Prostate gland (tissue), 2 donors: Measurements from ENCODE around the gene TFF3. TPM values are rescaled to one million over a fixed set of nuclear protein-coding genes. Genes with fewer than 3 reads are reported as not detected.
"Not testable (repeated sequence)": the region's sequence is repeated elsewhere in the genome, so short reads cannot be mapped to it uniquely, and the experiment has no call there.

Experiments
- DNase-seq: peaks from one replicate; pipeline ENCODE4 v3.0.0-alpha.2; 2019; ENCODE audit warnings: low spot score
- H3K27ac ChIP-seq, 2 donors: fragments of 200-600 bp; sonication (generic); 2 replicates each; pipeline ENCODE4 v1.5.1; 2017 to 2019
- H3K27me3 ChIP-seq: fragments of 200-600 bp; sonication (generic); replicated peaks from 2 replicates; pipeline ENCODE4 v1.5.1; 2019; ENCODE audit not compliant: insufficient read depth
- H3K36me3 ChIP-seq, 2 donors: fragments of 200-600 bp; sonication (generic); 1 replicate in 1 of 2; 2 replicates in 1 of 2; pipeline versions ENCODE4 v1.5.1 to v1.8.1; 2017 to 2019
- H3K4me1 ChIP-seq: fragments of 200-600 bp; sonication (generic); replicated peaks from 2 replicates; pipeline ENCODE4 v1.5.1; 2019
- H3K4me3 ChIP-seq, 2 donors: fragments of 200-600 bp; sonication (generic); 2 replicates each; pipeline ENCODE4 v1.5.1; 2017 to 2019
- H3K9me3 ChIP-seq: fragments of 200-600 bp; sonication (generic); 2 replicates; pipeline ENCODE4 v1.5.1; 2017
- CTCF ChIP-seq, 4 experiments: fragments of 200-600 bp in 2 of 4; fragments of 450-650 bp in 2 of 4; sonication (generic) in 2 of 4; IDR thresholded peaks; 1 replicate in 3 of 4; 2 replicates in 1 of 4; pipeline ENCODE4 v1.5.1; 2016 to 2019; ENCODE audit warnings: antibody characterized with exemption in 4 of 4, mild to moderate bottlenecking in 2 of 4, moderate library complexity in 2 of 4
- POLR2A ChIP-seq: fragments of 450-650 bp; IDR thresholded peaks from one replicate; pipeline ENCODE4 v1.6.1; 2016; ENCODE audit warnings: antibody characterized with exemption, mild to moderate bottlenecking
- POLR2AphosphoS5 ChIP-seq: sonication (generic); formaldehyde crosslinking; IDR thresholded peaks from one replicate; pipeline ENCODE4 v1.6.1; 2017; ENCODE audit warnings: antibody characterized with exemption
- WGBS: methylation state at CpG from one replicate; pipeline ENCODE4 v1.1.5; 2018; 5-methylcytosine and 5-hydroxymethylcytosine counted together
- intact Hi-C: fragments of 100-400 bp; cut with DNase I; formaldehyde crosslinking; loops from one replicate; pipeline ENCODE4 v1.14.2; 2022
- total RNA-seq, 2 donors: library from RNA; depleted of rRNA; stranded (reverse); fragments of >200 nt; gene quantifications; one replicate each; pipeline ENCODE4 v1.1.0, GENCODE V29; 2016

TFF3 gene
- total RNA-seq, 2 donors from 2014 or later: 30.6 to 49.8 TPM

- Histone ChIP-seq H3K27me3 (no peaks in the 10 kb centered on the region), H3K36me3 (no peaks in the 10 kb centered on the region), H3K27ac (no peak overlapping the region), H3K9me3 (no peaks in the 10 kb centered on the region), H3K4me3 (no peak overlapping the region), H3K4me1 (no peaks in the 10 kb centered on the region)
- WGBS: 75% methylated on average over 15 of the region's 15 CpGs
- intact Hi-C loops: no loop called here
- TF ChIP-seq POLR2AphosphoS5: no peak
- no peak for TF ChIP-seq CTCF (IDR thresholded peaks at IDR 0.05)
- no peak for TF ChIP-seq POLR2A
- no peak for DNase-seq
Observed at GRCh38 chr21:42295845-42296244, 19.4 kb downstream of the TFF3 start.

- 92% methylated on average over 22 of the region's 22 CpGs for WGBS
- no peak for DNase-seq
- Histone ChIP-seq H3K36me3 (no peaks in the 10 kb centered on the region), H3K9me3 (no peaks in the 10 kb centered on the region), H3K27me3 (no peaks in the 10 kb centered on the region), H3K4me3 (no peak overlapping the region), H3K4me1 (no peaks in the 10 kb centered on the region), H3K27ac (no peak overlapping the region)
- intact Hi-C loops: no loop called here
- TF ChIP-seq POLR2A: no peak
- TF ChIP-seq CTCF (IDR thresholded peaks at IDR 0.05): no peak
- no peak for TF ChIP-seq POLR2AphosphoS5
Observed at GRCh38 chr21:42294273-42294880, 20.8 kb downstream of the TFF3 start.

- no peaks in the 10 kb centered on the region for H3K36me3 ChIP-seq
Observed at GRCh38 chr21:42293649-42294272, 21.4 kb downstream of the TFF3 start.

GRCh38 chr21:42292563-42293142, 22.6 kb downstream of the TFF3 start:
- H3K27me3 ChIP-seq, H3K9me3 ChIP-seq, H3K4me3 ChIP-seq, H3K36me3 ChIP-seq, H3K4me1 ChIP-seq, H3K27ac ChIP-seq, DNase-seq, intact Hi-C loops: not testable (repeated sequence)
- WGBS: 93% methylated on average over 4 of the region's 4 CpGs

More at GRCh38 chr21:42293649-42294272, 21.4 kb downstream of the TFF3 start:
- Histone ChIP-seq H3K4me3 (no peak overlapping the region), H3K4me1 (no peaks in the 10 kb centered on the region), H3K9me3 (no peaks in the 10 kb centered on the region), H3K27me3 (no peaks in the 10 kb centered on the region), H3K27ac (no peak overlapping the region)
- intact Hi-C loops: no loop called here
- DNase-seq: no peak
- WGBS: 88% methylated on average over 17 of the region's 17 CpGs
- TF ChIP-seq POLR2A: no peak
- TF ChIP-seq POLR2AphosphoS5: no peak
- TF ChIP-seq CTCF (IDR thresholded peaks at IDR 0.05): no peak

GRCh38 chr21:42291751-42292562, 23.3 kb downstream of the TFF3 start:
- intact Hi-C loops: no loop called here
- H3K4me1 ChIP-seq: no peaks in the 10 kb centered on the region
- WGBS: 92% methylated on average over 21 of the region's 22 CpGs
- H3K36me3 ChIP-seq: no peaks in the 10 kb centered on the region
- TF ChIP-seq POLR2AphosphoS5 (no peak), CTCF (IDR thresholded peaks at IDR 0.05) (no peak), POLR2A (no peak)
- H3K4me3 ChIP-seq: no peak overlapping the region
- no peak overlapping the region for H3K27ac ChIP-seq
- DNase-seq: no peak
- no peaks in the 10 kb centered on the region for H3K27me3 ChIP-seq
- H3K9me3 ChIP-seq: no peaks in the 10 kb centered on the region
